Skeletal muscle satellite cell (primary cell): ENCODE results near the gene ASL.
"Not testable (repeated sequence)": the region's sequence is repeated elsewhere in the genome, so short reads cannot be mapped to it uniquely, and the experiment has no call there.

Source experiments
- H3K27me3 ChIP-seq: 2 replicates; pipeline ENCODE4 v1.7.0; 2013; ENCODE audit warnings: low read length; ENCODE audit not compliant: control insufficient read depth, insufficient read depth
- H3K36me3 ChIP-seq: 2 replicates; pipeline ENCODE4 v1.7.0; 2013; ENCODE audit warnings: mild to moderate bottlenecking, control low read depth, low read length; ENCODE audit not compliant: insufficient read depth
- H3K4me1 ChIP-seq: 2 replicates; pipeline ENCODE4 v1.7.0; 2013; ENCODE audit warnings: low read length; ENCODE audit not compliant: control insufficient read depth, insufficient read depth
- H3K4me2 ChIP-seq: 2 replicates; pipeline ENCODE4 v1.7.0; 2013; ENCODE audit warnings: mild to moderate bottlenecking, low read length
- H3K4me3 ChIP-seq: 2 replicates; pipeline ENCODE4 v1.7.0; 2013; ENCODE audit warnings: low read length
- H3K9ac ChIP-seq: 2 replicates; pipeline ENCODE4 v1.7.0; 2013; ENCODE audit warnings: mild to moderate bottlenecking, low read depth, low read length, moderate library complexity
- H3K9me3 ChIP-seq: replicated peaks from 2 replicates; pipeline ENCODE4 v1.7.0; 2013; ENCODE audit warnings: mild to moderate bottlenecking, control low read depth, low read length

The ASL gene

GRCh38 chr7:66049886-66050285 lies 25.7 kb upstream of the ASL start:
- peaks cover 46% of the 10 kb centered on the region for H3K4me1 ChIP-seq
- H3K9me3 ChIP-seq, H3K4me2 ChIP-seq: not testable (repeated sequence)

GRCh38 chr7:66050337-66050957 lies 25.2 kb upstream of the ASL start:
- peak overlapping the region; percentile 17 for H3K9ac ChIP-seq
- H3K36me3 ChIP-seq, result no peaks in the 10 kb centered on the region
- H3K9me3 ChIP-seq, result no peaks in the 10 kb centered on the region
- peaks cover 52% of the 10 kb centered on the region for H3K4me1 ChIP-seq
- no peak overlapping the region for H3K4me3 ChIP-seq
- peak overlapping the region; percentile 7 for H3K4me2 ChIP-seq
- H3K27me3 ChIP-seq, result no peaks in the 10 kb centered on the region

More at GRCh38 chr7:66049886-66050285, 25.7 kb upstream of the ASL start:
- H3K27me3 ChIP-seq, H3K9ac ChIP-seq, H3K36me3 ChIP-seq, H3K4me3 ChIP-seq: not testable (repeated sequence)

GRCh38 chr7:66050990-66051448 lies 24.6 kb upstream of the ASL start:
- no peaks in the 10 kb centered on the region for H3K27me3 ChIP-seq
- no peaks in the 10 kb centered on the region for H3K9me3 ChIP-seq
- H3K4me3 ChIP-seq, result no peak overlapping the region
- H3K4me2 ChIP-seq, result peak overlapping the region; percentile 7
- H3K4me1 ChIP-seq, result peaks cover 55% of the 10 kb centered on the region
- peak overlapping the region; percentile 17 for H3K9ac ChIP-seq
- no peaks in the 10 kb centered on the region for H3K36me3 ChIP-seq

- Histone ChIP-seq H3K36me3 (no peaks in the 10 kb centered on the region), H3K4me1 (peaks cover 47% of the 10 kb centered on the region), H3K9ac (no peak overlapping the region), H3K27me3 (no peaks in the 10 kb centered on the region), H3K9me3 (no peaks in the 10 kb centered on the region), H3K4me3 (no peak overlapping the region), H3K4me2 (no peak overlapping the region)
Measured at GRCh38 chr7:66052447-66052846, 23.2 kb upstream of the ASL start.

GRCh38 chr7:66054063-66054462 lies 21.6 kb upstream of the ASL start:
- Histone ChIP-seq H3K36me3 (no peaks in the 10 kb centered on the region), H3K4me1 (peaks cover 40% of the 10 kb centered on the region), H3K9ac (no peak overlapping the region), H3K4me2 (no peak overlapping the region), H3K27me3 (no peaks in the 10 kb centered on the region), H3K4me3 (no peak overlapping the region), H3K9me3 (no peaks in the 10 kb centered on the region)

- H3K27me3 ChIP-seq, result no peaks in the 10 kb centered on the region
- no peak overlapping the region for H3K9ac ChIP-seq
- H3K4me3 ChIP-seq, result no peak overlapping the region
- no peak overlapping the region for H3K4me2 ChIP-seq
- H3K36me3 ChIP-seq, result no peaks in the 10 kb centered on the region
- H3K9me3 ChIP-seq, result no peaks in the 10 kb centered on the region
- peaks cover 36% of the 10 kb centered on the region for H3K4me1 ChIP-seq
Measured at GRCh38 chr7:66055321-66055956, 20.2 kb upstream of the ASL start.

GRCh38 chr7:66060796-66061195 lies 14.8 kb upstream of the ASL start:
- H3K4me3 ChIP-seq, result no peak overlapping the region
- no peaks in the 10 kb centered on the region for H3K27me3 ChIP-seq
- H3K36me3 ChIP-seq, result no peaks in the 10 kb centered on the region
- no peak overlapping the region for H3K4me2 ChIP-seq
- H3K4me1 ChIP-seq, result peaks cover under 1% of the 10 kb centered on the region
- no peak overlapping the region for H3K9ac ChIP-seq
- H3K9me3 ChIP-seq, result no peaks in the 10 kb centered on the region

- no peaks in the 10 kb centered on the region for H3K36me3 ChIP-seq
- no peak overlapping the region for H3K4me3 ChIP-seq
- H3K9ac ChIP-seq, result no peak overlapping the region
- H3K9me3 ChIP-seq, result no peaks in the 10 kb centered on the region
- H3K4me1 ChIP-seq, result no peaks in the 10 kb centered on the region
- H3K27me3 ChIP-seq, result no peaks in the 10 kb centered on the region
- no peak overlapping the region for H3K4me2 ChIP-seq
Measured at GRCh38 chr7:66069732-66070131, 5.9 kb upstream of the ASL start.

GRCh38 chr7:66070222-66070621 lies 5.4 kb upstream of the ASL start:
- Histone ChIP-seq H3K27me3 (no peaks in the 10 kb centered on the region), H3K4me3 (no peak overlapping the region), H3K4me2 (no peak overlapping the region), H3K9me3 (no peaks in the 10 kb centered on the region), H3K4me1 (no peaks in the 10 kb centered on the region), H3K9ac (no peak overlapping the region), H3K36me3 (no peaks in the 10 kb centered on the region)

- H3K27me3 ChIP-seq, H3K4me1 ChIP-seq, H3K4me2 ChIP-seq, H3K9ac ChIP-seq, H3K36me3 ChIP-seq, H3K9me3 ChIP-seq, H3K4me3 ChIP-seq: not testable (repeated sequence)
Measured at GRCh38 chr7:66072208-66072607, 3.4 kb upstream of the ASL start.

- no peaks in the 10 kb centered on the region for H3K9me3 ChIP-seq
- peak overlapping the region; percentile 99 for H3K4me2 ChIP-seq
- peaks cover 9% of the 10 kb centered on the region for H3K4me1 ChIP-seq
- peaks cover under 1% of the 10 kb centered on the region for H3K36me3 ChIP-seq
- no peaks in the 10 kb centered on the region for H3K27me3 ChIP-seq
- peak overlapping the region; percentile 86 for H3K9ac ChIP-seq
- peak overlapping the region; percentile 98 for H3K4me3 ChIP-seq
Measured at GRCh38 chr7:66076462-66077329, 1.1 kb downstream of the ASL start.
